EL (cell line): ENCODE data around the gene CELF2.

Experiments
- DNase-seq: peaks from one replicate; pipeline ENCODE4 v3.0.0-alpha.2; 2016

The CELF2 gene

DNA sequence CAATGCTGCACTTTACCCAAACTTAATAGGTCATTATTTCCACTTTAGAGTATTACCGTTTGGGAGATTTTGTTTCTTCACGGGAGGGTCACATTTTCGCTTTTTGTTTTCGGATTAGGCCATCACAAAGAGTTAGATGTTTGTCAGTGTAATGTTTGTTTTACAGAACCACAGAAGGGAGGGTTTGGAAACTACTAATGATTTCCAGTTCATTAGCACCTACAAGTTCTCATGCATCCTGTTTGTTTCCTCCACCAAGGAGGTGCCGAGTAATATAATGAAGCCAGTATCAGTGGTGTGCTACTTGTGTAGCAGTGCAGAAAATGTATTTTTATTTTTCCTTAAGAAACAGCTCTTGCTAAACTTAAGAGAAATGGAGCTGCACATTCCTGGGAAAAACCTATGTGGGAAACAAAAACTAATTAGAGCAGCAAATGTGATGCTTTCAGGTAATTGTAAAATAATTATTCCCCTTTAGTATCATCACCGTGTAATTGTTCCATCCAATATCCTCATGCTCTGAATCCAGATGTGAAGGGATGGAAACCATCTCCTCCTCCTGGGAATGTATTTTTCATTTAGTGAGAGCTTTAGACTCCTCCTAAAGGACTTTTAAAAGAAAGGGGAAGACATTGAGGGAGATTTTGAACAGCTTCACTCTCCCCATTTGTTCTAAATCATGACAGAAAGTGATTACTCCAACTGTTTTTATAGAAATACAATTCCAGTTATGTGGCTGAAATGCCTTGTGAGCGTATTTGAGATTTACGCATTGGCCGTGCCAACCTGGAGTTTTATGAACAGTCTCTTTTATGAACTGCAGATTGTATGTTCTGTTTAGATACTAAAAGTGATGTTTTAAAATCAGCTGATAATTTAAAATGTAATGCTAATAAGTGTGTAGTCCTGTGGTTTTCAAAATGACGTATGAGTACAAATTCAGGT, 5.6 kb downstream of the CELF2 start:
- no peak for DNase-seq

DNA sequence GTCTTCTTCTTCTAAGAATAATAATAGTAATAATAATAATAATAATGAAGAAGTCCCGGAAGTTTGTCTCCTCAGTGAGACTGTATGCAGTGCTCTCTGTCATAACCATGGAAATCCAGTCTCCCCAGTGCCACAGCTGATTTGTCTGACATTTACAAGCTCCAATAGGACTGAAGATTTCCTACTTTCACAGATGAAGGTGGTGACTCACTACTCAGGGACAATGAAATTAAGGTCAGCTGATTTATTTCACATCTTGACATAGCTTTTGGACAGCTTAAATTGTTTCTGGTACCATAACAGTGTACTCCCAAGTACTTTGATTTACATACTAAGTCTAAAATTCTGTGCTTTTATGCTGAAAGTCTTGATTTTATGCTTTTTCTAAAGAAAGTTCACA, 6.9 kb downstream of the CELF2 start:
- DNase-seq, result no peak

DNA sequence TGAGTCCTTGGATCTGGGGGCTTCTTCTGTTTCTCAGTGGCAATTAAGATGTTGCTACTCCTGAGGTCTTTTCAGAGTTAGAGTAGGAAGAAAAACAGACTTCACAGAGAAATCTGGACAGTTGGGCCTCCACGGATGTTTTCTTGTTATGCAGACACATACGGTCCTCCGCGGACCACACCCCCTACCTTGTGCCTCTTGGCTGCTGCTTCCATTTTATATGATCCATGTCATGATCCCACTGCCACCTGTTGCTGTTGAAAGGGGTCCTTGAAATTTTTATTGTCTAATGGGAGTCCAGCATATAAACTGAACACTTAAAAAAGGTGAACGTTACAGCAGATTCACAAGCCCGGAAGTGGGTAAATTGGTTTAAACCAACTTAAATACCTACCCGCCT, 8.3 kb downstream of the CELF2 start:
- DNase-seq, result no peak

DNA sequence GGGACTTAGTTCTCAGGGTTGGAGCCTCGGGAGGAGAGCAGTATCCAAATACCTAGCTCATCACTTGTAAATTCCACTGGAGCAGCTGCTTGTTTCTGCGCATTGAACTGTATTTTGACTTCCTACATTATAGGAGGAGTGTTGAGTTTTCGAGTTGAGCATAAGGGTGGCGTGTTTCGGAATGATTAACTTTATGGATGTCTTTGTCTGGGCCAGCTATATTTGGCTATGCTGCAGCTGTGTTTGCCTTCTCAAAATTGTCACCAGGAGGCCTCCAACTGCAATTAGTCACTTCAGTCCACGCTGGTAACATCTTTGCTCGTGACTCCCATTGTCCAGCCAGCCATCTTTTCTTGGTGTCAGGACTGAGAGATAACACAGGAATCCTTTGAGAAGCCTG, 9.1 kb downstream of the CELF2 start:
- DNase-seq, result no peak

DNA sequence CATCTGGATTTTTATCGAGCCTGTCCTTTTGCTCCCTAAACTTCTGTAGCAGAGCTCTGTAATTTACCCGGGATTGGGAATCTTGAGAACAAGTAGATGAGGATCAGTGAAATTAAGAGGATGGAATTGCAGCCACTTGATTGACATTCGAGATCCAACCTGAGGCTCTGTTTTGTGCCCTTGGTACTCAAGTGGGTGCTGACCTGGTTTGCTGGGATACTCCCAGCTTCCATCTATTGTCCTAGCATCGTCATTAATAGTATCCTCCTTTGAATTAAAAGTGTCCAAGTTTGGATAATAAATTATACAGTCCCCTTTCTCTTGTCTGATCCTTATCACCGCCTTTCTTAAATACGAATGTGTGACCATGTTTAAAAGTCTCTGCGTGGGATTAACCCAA, 17.1 kb downstream of the CELF2 start:
- DNase-seq, result no peak

DNA sequence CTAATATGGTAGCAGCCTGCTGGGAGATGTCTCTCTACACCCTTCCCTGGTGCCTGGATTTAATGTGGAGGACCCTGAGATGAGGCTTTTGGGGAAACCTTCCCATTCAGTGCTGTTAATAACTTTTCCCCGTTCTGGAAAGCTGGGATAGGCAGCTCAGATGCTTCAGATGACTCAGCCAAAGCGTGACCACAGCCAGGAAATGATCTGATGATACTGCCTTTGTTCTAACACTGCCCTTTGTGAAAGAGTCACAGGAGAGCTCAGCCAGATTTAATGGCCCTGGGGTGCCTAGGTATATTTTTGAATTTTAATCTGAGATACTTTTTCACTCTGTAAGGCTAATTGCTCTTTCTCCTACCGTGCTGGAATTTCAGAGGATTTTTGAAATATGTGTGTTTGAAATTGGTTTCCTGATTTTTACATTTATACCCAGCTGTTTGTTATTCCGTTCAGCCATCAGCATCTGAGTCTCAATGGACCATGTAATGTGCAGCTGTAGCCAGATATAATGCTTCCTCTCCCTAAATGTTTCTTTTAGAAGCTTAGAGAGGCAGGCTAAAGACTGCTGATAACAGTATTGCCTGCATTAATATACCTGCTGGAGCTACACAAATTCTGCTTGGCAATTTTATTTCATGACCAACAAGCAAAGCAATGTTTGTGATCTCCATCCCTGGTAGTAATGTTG, 17.8 kb downstream of the CELF2 start:
- DNase-seq, result peak; percentile 65

DNA sequence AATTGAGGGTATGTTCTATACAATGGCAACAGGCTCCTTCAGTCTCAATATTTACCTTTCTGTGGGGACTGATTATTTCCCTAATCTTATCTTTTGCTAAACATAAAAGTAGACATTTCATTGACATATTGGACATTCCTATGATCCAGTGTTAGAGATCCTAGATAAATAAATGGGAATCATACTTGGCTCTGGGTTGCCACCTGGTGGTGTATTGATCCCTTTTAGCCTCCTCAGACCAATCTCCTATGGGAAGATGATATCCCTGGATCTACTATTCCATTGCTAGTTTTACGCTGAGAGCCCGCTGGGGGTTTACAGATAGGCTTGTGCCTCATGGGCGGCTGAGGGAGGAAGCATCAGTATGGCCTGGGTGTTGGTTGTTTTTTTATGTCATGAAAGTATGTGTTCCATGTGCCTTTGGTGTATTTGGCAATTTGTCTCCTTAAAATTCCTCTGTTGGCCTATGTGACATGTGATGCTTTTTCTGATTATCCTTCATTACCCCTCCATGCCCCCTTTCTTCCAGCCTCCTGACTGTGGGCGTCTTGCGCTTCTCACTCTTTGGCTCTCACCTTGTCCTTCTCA, 18.8 kb downstream of the CELF2 start:
- DNase-seq, result peak; percentile 50

DNA sequence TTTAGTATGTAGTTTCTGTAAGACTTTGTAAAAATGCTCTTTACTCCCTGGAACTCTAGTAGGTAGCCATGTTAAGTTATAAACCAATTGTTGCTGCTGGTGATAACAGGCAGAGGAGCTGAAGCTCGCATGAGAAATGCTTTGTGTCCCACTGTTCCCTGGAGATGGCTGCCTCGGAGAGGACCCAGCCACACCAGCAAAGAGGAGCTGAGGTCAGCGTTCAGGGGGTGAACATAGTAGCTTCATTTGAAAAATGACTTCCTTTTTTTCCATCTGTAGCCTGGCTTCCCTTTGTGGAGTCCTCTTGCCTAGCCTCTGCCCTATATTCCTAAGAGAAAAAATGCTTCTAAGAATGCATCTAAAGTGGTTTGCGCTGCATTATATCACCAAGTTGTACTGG, 20.3 kb downstream of the CELF2 start:
- DNase-seq, result no peak

DNA sequence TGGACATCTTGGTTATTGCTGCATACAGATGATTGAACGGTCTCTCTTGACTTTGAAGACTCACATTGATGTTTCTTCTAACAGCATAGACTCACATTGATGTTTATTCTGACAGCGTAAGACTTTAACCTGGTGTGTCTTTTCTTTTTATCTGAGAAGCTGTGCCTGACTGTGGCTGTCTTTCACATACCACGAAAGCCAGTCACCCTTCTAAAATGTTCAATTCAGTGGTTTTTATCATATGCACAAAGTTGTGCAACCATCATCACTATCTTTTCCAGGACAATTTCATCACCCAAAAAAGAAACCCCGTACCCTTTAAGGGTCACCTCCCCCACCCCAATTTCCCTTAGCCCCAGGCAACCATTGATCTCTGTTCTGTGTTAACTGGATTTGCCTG, 24.7 kb downstream of the CELF2 start:
- no peak for DNase-seq

DNA sequence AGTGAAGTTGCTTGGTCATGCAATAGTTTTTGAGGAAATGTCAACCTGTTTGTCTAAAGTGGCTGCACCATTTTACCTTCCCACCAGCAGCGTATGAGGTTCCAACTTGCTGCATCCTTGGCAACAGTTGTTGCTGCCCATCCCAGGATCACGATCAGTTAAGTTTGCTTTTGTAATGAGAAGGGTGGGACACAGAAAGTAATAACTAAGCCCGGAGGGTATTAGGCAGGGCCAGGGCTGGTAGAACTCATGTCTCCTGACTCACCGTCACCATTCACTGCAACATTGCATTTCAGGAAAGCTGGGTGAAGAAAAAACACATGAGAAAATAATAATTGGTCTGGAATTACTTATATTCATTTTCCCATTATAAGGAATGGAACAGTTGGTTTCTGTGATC, 25.4 kb downstream of the CELF2 start:
- no peak for DNase-seq

DNA sequence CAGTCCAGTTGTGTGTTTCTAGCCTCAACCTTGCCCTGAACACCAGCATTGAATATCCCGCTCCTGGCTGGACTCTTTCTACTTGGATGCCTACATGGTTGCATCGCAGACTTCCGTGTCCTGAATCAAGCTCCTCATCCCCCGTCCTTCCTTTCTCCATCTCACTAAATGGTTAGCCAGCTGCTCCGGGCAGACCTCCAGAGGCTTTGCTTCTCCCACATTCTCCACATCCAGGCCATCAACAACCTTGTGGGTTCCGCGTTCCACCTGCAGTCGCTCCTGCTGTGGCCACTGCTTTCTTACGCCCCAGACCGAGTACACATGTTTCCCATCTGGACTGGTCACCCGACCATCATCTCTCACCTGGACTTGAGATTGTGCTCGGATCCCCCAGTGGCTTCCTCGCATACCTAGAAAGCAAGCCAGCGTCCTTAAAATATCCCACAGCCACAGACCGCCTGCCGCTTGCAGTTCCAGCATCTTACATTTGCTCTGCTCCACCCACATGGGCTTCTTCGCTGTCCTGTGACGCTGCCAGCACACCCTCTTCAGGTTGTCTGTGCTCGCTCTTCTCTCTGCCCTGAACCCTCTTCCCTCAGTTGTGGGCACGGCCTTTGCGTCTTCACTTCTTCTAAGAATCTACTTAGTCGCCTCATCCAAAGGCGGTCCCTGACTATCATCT, 25.9 kb downstream of the CELF2 start:
- DNase-seq, result no peak

DNA sequence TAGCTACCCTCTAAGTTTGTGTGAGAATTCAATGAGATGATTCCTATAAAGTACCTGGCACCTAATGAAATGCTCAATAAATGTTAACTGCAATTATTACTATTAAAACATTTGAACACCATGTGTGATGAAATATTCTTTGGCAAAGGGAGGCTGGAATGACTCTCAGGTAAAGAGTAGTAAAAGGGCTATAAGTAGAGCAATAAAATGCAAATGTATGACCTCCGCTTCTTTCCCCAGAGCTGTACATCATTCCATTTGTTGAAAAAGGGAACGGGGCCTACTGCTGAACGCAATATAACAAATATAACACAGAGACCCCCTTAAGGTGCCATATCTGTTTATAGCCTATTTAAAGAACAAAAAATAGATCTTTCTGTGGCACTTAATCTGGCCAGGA, 27.8 kb downstream of the CELF2 start:
- DNase-seq, result no peak

DNA sequence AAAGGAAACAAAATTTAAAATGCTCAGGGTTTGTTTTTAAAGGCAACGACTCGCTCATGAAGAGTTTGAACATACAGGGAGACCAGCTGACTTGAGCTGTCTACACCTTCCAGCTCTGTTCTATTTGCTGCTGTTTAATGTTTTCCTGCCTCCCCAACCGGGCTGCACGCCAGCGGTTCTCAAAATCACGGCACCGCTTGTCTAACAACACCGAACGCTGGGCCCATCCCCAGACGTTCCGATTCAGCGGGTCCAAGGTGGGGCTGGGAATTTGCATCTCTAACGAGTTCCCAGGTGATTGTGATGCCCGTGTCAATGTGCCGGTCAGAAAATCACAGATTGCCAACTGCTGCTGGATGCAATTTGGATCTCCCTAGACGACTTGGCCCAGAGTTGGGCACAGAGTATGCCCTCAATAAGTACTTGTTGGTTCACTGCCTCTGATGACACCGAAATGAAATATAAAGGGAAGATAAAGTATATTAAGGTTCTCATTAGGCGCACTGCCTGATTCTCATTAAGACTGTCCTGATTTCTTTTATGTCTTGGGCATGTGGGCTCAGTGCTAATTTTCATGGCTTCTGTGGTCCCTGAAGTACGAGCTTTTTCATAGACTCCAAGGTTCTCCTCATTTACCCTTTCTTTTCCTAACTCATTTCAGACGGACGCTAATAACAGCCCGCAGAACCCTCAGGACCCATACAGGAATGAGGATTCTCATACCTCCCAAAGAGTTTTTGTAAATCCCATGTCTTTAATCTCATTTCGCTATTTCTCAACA, 28.5 kb downstream of the CELF2 start:
- no peak for DNase-seq

DNA sequence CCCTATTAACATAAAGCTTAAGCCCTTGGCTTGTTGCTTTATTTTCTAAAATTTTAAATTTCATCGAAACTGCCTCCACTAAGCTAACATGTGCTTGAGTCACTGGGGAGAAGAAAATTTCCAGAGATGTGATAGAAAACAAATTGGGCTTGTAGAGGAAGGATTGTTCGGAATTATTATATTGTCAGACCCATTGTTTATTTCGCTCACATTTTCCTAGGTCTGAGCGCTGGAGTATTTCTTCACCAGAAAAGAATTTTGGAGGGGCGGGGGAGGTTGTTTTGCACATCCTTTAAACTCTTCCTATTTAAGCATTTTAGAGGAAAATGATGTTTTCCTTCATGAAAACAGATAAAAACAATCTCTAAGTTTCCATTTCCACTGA, 29.1 kb downstream of the CELF2 start:
- DNase-seq, result no peak

DNA sequence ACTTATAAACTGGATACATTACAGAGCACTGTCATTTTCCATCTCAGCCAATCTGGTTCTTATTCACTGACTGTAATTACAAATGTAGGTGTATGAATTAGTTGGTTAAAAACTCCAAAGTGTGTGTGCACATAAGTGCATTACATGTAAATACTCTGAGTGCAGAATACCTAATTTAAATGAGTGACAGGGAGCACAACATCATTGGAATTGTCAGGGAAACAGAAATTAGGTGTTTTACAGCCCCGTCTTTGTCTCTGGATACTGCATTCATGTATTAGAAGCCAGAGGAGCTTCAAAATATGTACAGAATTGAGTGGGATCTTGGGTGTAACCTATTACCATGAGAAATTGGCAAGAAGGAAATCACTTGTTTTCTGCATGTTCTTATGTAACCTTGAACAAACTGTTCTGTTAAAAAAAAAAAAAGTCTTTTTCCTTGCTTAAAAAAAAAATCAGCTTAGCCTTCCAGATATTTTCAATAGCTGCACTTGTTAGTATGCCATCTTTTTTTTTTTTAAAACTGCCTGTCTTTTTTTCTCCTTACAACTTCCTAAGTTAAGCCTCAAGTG, 31.1 kb downstream of the CELF2 start:
- DNase-seq, result no peak

DNA sequence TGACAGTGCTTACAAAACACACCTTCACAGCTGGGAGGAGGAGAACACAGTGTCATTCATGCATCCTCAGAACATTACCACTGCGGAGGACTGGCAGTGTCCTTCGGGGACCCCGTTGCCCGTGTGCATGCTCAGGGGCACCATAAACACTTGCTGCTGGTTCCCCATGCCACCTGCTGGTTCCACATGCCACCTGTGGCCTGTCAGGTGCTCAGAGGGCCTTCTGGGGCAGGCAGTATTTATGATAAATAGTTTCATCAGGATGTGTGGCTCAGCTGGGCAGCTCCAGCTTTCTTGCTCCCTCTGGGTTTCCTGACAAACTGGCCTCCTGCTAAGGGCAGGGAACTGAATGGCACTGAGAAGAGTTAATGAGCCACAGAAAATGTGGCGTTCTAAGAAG, 32.1 kb downstream of the CELF2 start:
- no peak for DNase-seq

DNA sequence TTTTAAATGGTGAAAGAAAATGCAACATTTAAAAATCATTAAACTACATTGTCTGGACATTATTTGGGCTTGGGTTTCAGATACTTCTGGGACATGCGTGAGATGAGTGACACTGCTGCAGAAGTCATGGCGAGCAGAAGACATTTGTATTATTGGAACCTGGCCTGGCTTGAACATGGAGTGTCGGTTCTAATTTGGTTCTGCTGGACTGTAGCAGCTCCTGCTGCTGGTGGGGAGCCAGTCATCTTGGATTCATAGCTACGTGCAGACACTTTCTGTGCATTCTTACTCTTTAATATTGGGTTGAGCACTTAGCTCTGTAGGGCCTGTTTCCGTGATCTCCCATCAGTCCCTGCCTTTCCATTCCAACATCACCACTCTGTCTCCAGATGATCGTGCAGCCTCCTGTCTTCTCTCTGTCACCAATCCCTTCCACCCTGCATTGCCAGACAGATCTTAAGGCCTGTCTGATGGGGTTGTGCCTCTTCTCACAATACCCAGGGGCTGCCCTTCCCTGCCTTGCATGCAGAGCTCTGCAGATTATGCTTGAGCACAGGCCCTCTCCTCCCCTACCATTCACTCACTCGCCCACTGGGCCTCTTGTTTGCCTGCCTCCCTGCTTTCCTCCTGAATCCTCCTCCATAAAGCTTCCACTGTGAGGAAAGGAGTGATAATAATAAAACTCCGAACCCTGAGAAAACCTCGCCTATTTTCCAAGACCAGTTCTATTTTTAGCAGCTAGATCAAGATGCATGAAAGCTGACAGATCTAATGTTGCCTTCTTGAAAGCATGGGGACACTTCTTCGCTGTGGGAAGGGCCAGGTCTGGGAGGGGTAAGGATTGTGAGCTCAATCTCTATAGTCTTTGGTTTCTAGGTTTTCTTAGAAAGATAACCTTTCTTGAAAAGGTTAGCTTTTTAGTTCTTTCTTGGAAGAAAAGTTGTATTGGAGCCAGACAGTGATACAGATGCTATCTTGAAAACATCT, 32.9 kb downstream of the CELF2 start:
- no peak for DNase-seq

DNA sequence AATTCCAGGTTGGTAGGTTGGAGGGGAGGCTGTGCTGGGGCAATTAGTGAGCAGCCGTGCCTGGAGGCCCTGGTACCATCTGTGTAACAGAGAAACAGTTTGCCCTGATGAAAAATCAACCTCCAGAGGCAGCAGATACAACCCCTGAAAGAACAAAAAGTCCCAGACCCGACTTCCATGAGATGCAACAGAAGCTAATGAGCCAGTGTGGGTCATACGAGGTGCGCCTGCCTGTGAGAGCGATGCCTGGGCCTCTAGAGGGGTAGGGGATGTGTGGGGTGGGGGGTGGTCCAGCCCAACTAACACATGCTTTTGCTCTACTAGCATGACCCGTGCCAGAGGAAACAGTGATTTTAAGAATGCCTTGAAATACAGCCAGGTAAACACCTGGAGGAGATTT, 39.3 kb downstream of the CELF2 start:
- DNase-seq, result no peak

DNA sequence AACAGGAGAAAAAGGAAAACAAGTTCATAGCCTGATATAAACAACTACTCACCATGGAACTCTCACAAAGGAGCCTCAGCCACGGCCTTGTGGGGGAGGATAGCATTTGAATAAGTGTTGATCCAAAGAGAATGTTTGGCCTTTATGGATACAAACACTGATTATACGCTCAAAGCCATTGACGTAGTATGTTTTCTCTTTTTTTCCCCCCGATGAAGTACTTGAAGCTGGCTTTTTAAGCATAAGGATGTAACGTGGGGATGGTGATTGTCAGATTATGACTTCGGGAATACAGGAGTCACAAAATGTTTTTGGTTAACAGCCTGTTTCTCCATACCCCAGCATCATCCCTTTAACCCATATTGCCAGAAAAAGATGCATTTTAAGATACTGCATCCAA, 39.8 kb downstream of the CELF2 start:
- DNase-seq, result no peak

DNA sequence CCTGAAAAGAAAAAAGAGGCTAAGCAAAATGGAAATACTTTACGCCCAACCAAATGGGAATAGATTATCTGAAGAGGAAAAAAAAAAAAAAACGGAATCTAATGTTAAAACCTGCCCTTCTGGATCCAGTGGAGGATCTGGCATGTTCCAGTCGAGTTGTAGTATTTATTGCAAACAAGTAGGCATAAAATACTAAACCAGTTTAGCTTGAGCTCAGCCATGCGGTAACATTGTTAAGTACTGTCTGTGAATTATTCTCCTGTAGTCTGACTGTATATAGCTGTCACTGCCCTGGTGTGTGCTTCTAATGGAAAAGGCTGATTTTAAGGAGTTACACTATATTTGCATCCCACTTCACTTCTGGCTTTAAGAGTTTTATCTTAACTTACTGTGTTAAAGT, 40.3 kb downstream of the CELF2 start:
- no peak for DNase-seq

DNA sequence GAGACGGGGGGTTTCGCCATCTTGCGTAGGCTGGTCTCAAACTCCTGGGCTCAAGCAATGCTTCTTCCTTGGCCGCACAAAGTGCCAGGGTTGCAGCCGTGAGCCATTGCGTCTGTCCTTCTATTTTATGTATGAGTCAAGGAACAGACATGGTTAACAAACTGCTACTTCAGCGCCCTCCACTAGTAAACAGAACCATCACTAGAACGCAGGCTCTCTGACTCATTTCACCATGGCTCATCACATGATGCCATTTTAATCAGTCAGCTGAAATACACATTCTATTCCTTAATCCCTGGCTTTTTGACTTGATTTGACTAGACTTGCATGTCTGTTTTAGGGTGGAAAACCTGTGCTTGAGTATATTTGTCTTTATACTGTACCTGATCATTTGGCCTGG, 41.3 kb downstream of the CELF2 start:
- DNase-seq, result peak; percentile 1
